KMS-11 (cell line): ENCODE results near the gene EIF4E.
"Not testable (repeated sequence)": the region's sequence is repeated elsewhere in the genome, so short reads cannot be mapped to it uniquely, and the experiment has no call there.

ENCODE experiments used
- H2AFZ ChIP-seq: fragments of 200-600 bp; sonication (generic); 2 replicates; pipeline ENCODE4 v1.6.1; 2016; ENCODE audit warnings: antibody characterized with exemption, mixed run types, low read depth
- H3K27ac ChIP-seq: fragments of 200-600 bp; sonication (generic); 2 replicates; pipeline ENCODE4 v1.6.1; 2016; ENCODE audit warnings: mild to moderate bottlenecking, mixed run types
- H3K27me3 ChIP-seq: fragments of 200-600 bp; sonication (generic); 2 replicates; pipeline ENCODE4 v1.6.1; 2017; ENCODE audit warnings: mild to moderate bottlenecking, low read depth, mixed run types, moderate library complexity; ENCODE audit not compliant: insufficient read depth
- H3K36me3 ChIP-seq: fragments of 200-600 bp; sonication (generic); 2 replicates; pipeline ENCODE4 v1.6.1; 2017; ENCODE audit warnings: mild to moderate bottlenecking, mixed run types; ENCODE audit not compliant: insufficient read depth
- H3K4me1 ChIP-seq: fragments of 200-600 bp; sonication (generic); 2 replicates; pipeline ENCODE4 v1.6.1; 2016; ENCODE audit warnings: mild to moderate bottlenecking, low read depth, mixed run types; ENCODE audit not compliant: poor library complexity, severe bottlenecking
- H3K4me2 ChIP-seq: fragments of 200-600 bp; sonication (generic); 2 replicates; pipeline ENCODE4 v1.7.0; 2016; ENCODE audit warnings: mild to moderate bottlenecking, mixed run types
- H3K4me3 ChIP-seq: fragments of 200-600 bp; sonication (generic); IDR thresholded peaks from 2 replicates; pipeline ENCODE4 v1.6.1; 2017; ENCODE audit warnings: low read depth, low read length, mixed read lengths; ENCODE audit not compliant: insufficient read depth
- H3K79me2 ChIP-seq: fragments of 200-600 bp; sonication (generic); 2 replicates; pipeline ENCODE4 v1.6.1; 2016; ENCODE audit warnings: low read depth, mixed run types; ENCODE audit not compliant: insufficient read depth
- H3K9ac ChIP-seq: fragments of 200-600 bp; sonication (generic); 2 replicates; pipeline ENCODE4 v1.6.1; 2016; ENCODE audit warnings: mild to moderate bottlenecking, mixed run types
- H4K20me1 ChIP-seq: fragments of 200-600 bp; sonication (generic); 2 replicates; pipeline ENCODE4 v1.6.1; 2016; ENCODE audit warnings: mild to moderate bottlenecking, mixed run types; ENCODE audit not compliant: insufficient read depth
- CTCF ChIP-seq: fragments of 200-600 bp; sonication (generic); conservative IDR thresholded peaks from 2 replicates; pipeline ENCODE4 v1.6.1; 2017; ENCODE audit warnings: low read depth, mild to moderate bottlenecking, antibody characterized with exemption, low read length, moderate library complexity, mixed read lengths

Gene EIF4E

GRCh38 chr4:98921292-98921691, 7.6 kb downstream of the EIF4E start:
- peaks cover 51% of the 10 kb centered on the region for H4K20me1 ChIP-seq
- H3K9ac ChIP-seq = no peak overlapping the region

GRCh38 chr4:98919996-98920395, 8.9 kb downstream of the EIF4E start:
- Histone ChIP-seq H2AFZ (no peak overlapping the region), H3K4me1 (peaks cover 5% of the 10 kb centered on the region), H3K36me3 (peaks cover 11% of the 10 kb centered on the region; the same call in 1 of the 2 replicates), H3K4me2 (no peak overlapping the region), H4K20me1 (peaks cover 54% of the 10 kb centered on the region), H3K27ac (no peak overlapping the region), H3K9ac (no peak overlapping the region), H3K79me2 (peaks cover 100% of the 10 kb centered on the region), H3K27me3 (no peaks in the 10 kb centered on the region), H3K4me3 (no peak overlapping the region)
- TF ChIP-seq CTCF = no peak

More at GRCh38 chr4:98921292-98921691, 7.6 kb downstream of the EIF4E start:
- Histone ChIP-seq H3K79me2 (peaks cover 100% of the 10 kb centered on the region), H3K4me1 (peaks cover 10% of the 10 kb centered on the region), H3K36me3 (peaks cover 9% of the 10 kb centered on the region; the same call in 1 of the 2 replicates), H3K27ac (no peak overlapping the region), H3K4me2 (no peak overlapping the region), H2AFZ (no peak overlapping the region), H3K27me3 (no peaks in the 10 kb centered on the region), H3K4me3 (no peak overlapping the region)
- TF ChIP-seq CTCF = no peak

- peaks cover 82% of the 10 kb centered on the region for H4K20me1 ChIP-seq
- not testable (repeated sequence) for H3K36me3 ChIP-seq, H3K27me3 ChIP-seq, H3K4me2 ChIP-seq, H3K4me3 ChIP-seq, H3K27ac ChIP-seq, H3K9ac ChIP-seq, H2AFZ ChIP-seq
- peaks cover 19% of the 10 kb centered on the region for H3K4me1 ChIP-seq
- peaks cover 100% of the 10 kb centered on the region for H3K79me2 ChIP-seq
Measured at GRCh38 chr4:98910728-98911127, 18.2 kb downstream of the EIF4E start.

GRCh38 chr4:98909646-98910401, 19.1 kb downstream of the EIF4E start:
- Histone ChIP-seq H2AFZ (no peak overlapping the region), H3K4me3 (no peak overlapping the region), H4K20me1 (peaks cover 82% of the 10 kb centered on the region), H3K4me1 (peaks cover 23% of the 10 kb centered on the region), H3K9ac (no peak overlapping the region), H3K79me2 (peaks cover 100% of the 10 kb centered on the region), H3K27me3 (no peaks in the 10 kb centered on the region), H3K4me2 (no peak overlapping the region), H3K36me3 (no peaks in the 10 kb centered on the region; the same call in 1 of the 2 replicates), H3K27ac (no peak overlapping the region)
- no peak for TF ChIP-seq CTCF

GRCh38 chr4:98908703-98909262, 20.1 kb downstream of the EIF4E start:
- H3K79me2 ChIP-seq = peaks cover 100% of the 10 kb centered on the region
- H3K4me2 ChIP-seq = no peak overlapping the region
- no peaks in the 10 kb centered on the region for H3K27me3 ChIP-seq
- H3K27ac ChIP-seq = no peak overlapping the region
- no peak overlapping the region for H3K4me3 ChIP-seq
- TF ChIP-seq CTCF = no peak
- no peaks in the 10 kb centered on the region; the same call in 1 of the 2 replicates for H3K36me3 ChIP-seq
- H4K20me1 ChIP-seq = peaks cover 92% of the 10 kb centered on the region
- no peak overlapping the region for H3K9ac ChIP-seq
- H2AFZ ChIP-seq = no peak overlapping the region
- peaks cover 23% of the 10 kb centered on the region for H3K4me1 ChIP-seq
